ENCODE results near the gene KCNC2.

The KCNC2 gene

GRCh38 chr12:75047885-75048525 lies 161.6 kb downstream of the KCNC2 start:
- no peak for DNase-seq

GRCh38 chr12:75042125-75042524 lies 167.5 kb downstream of the KCNC2 start:
- DNase-seq: no peak

- no peak for DNase-seq
Observed at GRCh38 chr12:75041472-75041871, 168.2 kb downstream of the KCNC2 start.

GRCh38 chr12:75020068-75020557 lies 189.5 kb downstream of the KCNC2 start:
- no peak for DNase-seq

GRCh38 chr12:75011120-75011519 lies 198.5 kb downstream of the KCNC2 start:
- no peak for DNase-seq

GRCh38 chr12:75007133-75007532 lies 202.5 kb downstream of the KCNC2 start:
- DNase-seq: no peak

GRCh38 chr12:75000120-75000519 lies 209.5 kb downstream of the KCNC2 start:
- DNase-seq: no peak

- no peak for DNase-seq
Observed at GRCh38 chr12:74999474-74999873, 210.2 kb downstream of the KCNC2 start.
